Bronchial epithelial cell (primary cell): ENCODE results near the gene SLC35G2. TPM values are rescaled to one million over a fixed set of nuclear protein-coding genes. Genes with fewer than 3 reads are reported as not detected.

ENCODE experiments used
- DNase-seq: peaks from one replicate; pipeline ENCODE4 v3.0.0-alpha.2; 2010; ENCODE audit warnings: low read depth
- FAIRE-seq: peaks from 2 replicates; lab custom pipeline; 2011; peaks lifted over from hg19 to GRCh38; lab: Jason Lieb, UNC
- H3K27me3 ChIP-seq: 2 replicates; pipeline ENCODE4 v1.5.1; 2011; ENCODE audit warnings: low read length; ENCODE audit not compliant: control insufficient read depth, insufficient read depth
- H3K36me3 ChIP-seq: 2 replicates; pipeline ENCODE4 v1.5.1; 2011; ENCODE audit warnings: low read length; ENCODE audit not compliant: control insufficient read depth, insufficient read depth
- H3K4me3 ChIP-seq: 2 replicates; pipeline ENCODE4 v1.5.1; 2011; ENCODE audit warnings: mild to moderate bottlenecking, low read depth, low read length, control low read depth
- total RNA-seq: library from RNA; depleted of rRNA; stranded (reverse); fragments of >200 nt; gene quantifications from 2 replicates; pipeline ENCODE4 v1.2.1, GENCODE V29; 2014
- TF ChIP-seq, protein P1 (sequence below): IDR thresholded peaks from 2 replicates; pipeline ENCODE4 v1.5.1; 2011; ENCODE audit warnings: mild to moderate bottlenecking, moderate library complexity, low read length, control low read depth, inconsistent platforms; ENCODE audit not compliant: insufficient read depth, severe bottlenecking

Gene SLC35G2
- total RNA-seq, 1 donor from 2014 or later: 2.1 TPM

DNA sequence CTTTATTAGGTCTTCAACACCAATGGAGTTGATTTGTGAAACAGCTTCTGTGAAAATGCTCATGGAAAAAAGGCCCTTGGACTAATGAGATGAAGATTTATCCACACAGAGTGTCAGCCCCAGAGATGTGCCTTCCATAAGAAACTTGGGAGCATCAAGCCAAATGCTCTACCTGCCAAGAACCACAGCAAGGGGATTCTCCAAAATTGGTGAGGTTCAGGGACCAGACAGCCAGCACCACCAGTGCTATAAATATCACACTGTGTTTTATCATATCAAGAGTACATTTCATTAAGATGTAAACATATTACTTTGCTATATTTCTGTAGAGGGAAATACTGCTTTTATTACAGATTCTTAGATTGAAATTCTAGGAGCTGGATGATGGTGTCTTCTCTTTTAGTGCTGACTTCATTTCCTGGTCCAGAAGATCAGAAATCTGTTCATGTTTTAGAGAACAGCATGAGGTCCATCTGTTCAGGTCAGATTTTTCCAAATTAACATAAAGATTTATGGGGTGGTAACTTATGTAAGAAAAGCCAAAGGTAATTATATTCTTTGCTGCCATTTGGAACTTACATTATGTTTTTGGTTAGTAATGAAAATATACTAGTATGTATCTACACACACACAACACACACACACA is 17.7 kb downstream of the SLC35G2 start:
- no peak overlapping the region for H3K4me3 ChIP-seq
- FAIRE-seq: no peak
- H3K36me3 ChIP-seq: no peaks in the 10 kb centered on the region
- no peak for DNase-seq
- H3K27me3 ChIP-seq: no peaks in the 10 kb centered on the region
- TF ChIP-seq, protein P1, sequence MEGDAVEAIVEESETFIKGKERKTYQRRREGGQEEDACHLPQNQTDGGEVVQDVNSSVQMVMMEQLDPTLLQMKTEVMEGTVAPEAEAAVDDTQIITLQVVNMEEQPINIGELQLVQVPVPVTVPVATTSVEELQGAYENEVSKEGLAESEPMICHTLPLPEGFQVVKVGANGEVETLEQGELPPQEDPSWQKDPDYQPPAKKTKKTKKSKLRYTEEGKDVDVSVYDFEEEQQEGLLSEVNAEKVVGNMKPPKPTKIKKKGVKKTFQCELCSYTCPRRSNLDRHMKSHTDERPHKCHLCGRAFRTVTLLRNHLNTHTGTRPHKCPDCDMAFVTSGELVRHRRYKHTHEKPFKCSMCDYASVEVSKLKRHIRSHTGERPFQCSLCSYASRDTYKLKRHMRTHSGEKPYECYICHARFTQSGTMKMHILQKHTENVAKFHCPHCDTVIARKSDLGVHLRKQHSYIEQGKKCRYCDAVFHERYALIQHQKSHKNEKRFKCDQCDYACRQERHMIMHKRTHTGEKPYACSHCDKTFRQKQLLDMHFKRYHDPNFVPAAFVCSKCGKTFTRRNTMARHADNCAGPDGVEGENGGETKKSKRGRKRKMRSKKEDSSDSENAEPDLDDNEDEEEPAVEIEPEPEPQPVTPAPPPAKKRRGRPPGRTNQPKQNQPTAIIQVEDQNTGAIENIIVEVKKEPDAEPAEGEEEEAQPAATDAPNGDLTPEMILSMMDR: no peak

DNA sequence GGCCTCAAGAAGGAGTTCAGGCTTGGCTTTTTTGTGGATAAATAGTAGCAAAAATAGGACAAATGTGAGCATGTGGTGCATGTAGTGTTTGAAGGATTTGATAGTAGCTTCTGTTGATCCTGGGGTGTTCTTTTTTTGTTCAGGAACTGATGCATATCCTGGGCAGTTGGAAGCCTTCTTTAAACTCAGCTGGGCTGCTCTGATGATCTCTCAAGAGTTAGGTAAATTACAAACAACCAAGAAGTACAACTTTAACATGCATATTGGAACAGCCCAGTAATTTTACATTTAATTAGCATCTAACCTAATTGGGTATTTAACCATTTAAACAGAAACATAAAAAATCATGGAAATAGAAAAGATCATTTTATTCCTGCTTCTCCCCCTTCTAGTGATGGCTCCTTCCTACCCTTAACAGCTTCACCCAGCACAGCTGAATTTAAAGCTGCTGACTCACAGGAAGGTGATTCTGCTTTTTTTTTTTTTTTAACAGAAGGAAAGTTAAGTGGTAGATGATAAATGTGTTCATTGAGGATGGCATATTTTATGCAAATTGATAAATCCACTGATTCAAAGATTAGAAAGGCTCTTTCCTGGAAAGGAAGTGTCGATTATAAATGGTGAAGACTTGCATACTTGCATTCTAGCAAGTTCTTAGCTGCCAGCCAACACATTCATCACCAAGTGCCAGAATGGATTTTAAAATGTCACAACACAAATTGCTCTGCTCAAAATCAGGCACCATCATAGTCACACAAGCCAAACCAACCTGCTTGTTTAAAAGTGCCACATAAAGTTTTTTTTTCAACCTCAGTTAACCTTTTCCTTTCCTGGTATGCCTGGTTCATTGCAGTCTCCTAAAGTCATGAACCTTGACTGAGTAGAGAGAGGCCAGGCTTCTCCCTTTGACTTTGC is 20.0 kb downstream of the SLC35G2 start:
- DNase-seq (peak; percentile 65), FAIRE-seq (no peak)
- TF ChIP-seq, protein P1: no peak
- Histone ChIP-seq H3K4me3 (no peak overlapping the region), H3K36me3 (no peaks in the 10 kb centered on the region), H3K27me3 (no peaks in the 10 kb centered on the region)

DNA sequence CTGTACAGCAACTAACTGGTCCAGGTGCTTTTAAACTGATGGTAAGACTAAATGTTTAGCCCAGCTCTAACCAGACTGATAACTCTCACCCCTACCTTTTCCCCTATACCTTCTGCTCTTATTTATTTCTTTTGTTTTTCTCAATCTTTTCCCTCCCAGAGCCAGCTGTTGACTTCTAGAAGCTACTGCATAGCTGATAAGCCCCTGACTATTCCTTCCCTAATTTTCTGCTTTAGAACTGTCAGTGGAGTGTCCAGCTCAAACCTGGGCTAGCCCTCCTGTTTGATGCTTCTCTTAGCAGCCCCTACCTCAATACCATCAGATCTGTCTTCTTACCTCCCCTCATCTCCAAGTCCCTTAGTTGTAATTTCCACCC is 20.6 kb downstream of the SLC35G2 start:
- no peak overlapping the region for H3K4me3 ChIP-seq
- FAIRE-seq (no peak), DNase-seq (no peak)

DNA sequence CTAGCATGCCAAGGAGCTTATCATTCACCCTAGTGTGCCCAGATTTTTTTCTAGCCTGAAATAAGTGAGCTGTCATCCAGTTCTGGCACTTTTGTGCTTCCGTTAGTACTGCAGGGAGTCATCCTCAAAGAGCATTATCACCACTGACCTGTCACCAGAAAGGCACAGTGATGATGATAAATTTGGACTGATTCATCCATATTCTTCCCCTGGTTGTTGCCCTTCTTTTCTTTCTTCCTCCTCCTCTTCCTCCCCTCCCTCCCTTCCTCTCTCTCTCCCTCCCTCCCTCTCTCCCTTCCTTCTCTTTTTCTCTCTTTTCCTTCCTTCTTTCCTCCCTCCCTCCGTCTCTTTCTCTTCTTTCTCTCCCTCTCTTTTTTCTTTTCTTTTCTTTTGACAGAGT is 21.3 kb downstream of the SLC35G2 start:
- FAIRE-seq (no peak), DNase-seq (no peak)
- TF ChIP-seq, protein P1: no peak
- no peaks in the 10 kb centered on the region for H3K27me3 ChIP-seq
- no peaks in the 10 kb centered on the region for H3K36me3 ChIP-seq
- no peak overlapping the region for H3K4me3 ChIP-seq

More for the DNA sequence above, 20.6 kb downstream of the SLC35G2 start:
- TF ChIP-seq, protein P1: no peak
- H3K36me3 ChIP-seq: no peaks in the 10 kb centered on the region
- no peaks in the 10 kb centered on the region for H3K27me3 ChIP-seq

DNA sequence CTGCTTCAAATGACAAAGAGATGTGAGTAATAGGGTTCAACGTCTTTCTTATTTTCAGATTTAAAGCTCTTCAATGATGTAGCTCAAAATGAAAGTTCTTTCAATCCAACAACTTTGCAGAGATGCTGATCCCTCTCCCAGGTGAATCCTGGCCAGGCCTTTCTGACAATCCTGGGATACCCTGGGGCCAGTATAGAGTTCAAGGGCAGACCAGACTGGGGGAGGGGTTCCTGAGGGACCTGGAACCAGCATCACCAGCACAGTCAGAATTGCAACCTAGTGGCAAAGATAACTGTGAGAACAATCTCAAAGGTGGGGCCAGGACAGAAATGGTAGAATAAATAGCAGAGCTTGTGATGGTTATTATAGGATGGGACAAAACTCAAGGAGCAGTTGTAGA is 23.4 kb downstream of the SLC35G2 start:
- FAIRE-seq: no peak
- DNase-seq: no peak
- Histone ChIP-seq H3K27me3 (no peaks in the 10 kb centered on the region), H3K4me3 (no peak overlapping the region), H3K36me3 (no peaks in the 10 kb centered on the region)
- TF ChIP-seq, protein P1: no peak
